Pulmonary artery endothelial cell (primary cell): ENCODE data around the gene ZFR. TPM values are rescaled to one million over a fixed set of nuclear protein-coding genes. Genes with fewer than 3 reads are reported as not detected.
A peak's percentile ranks its signal among the peaks of the same experiment; 100 is the strongest.

Source experiments
- DNase-seq: peaks from one replicate; pipeline ENCODE4 v3.0.0-alpha.2; 2011; ENCODE audit warnings: low read depth, low spot score
- total RNA-seq: library from RNA; depleted of rRNA; stranded (reverse); fragments of >200 nt; gene quantifications from 2 replicates; pipeline ENCODE4 v1.2.3, GENCODE V29; 2014

ZFR gene
- total RNA-seq, 1 donor from 2014 or later, result 58.4 TPM

- no peak for DNase-seq
Measured at GRCh38 chr5:32363030-32363429, 81.5 kb downstream of the ZFR start.

GRCh38 chr5:32362527-32362926 lies 82.0 kb downstream of the ZFR start:
- DNase-seq, result no peak

GRCh38 chr5:32360906-32361305 lies 83.6 kb downstream of the ZFR start:
- no peak for DNase-seq

DNA sequence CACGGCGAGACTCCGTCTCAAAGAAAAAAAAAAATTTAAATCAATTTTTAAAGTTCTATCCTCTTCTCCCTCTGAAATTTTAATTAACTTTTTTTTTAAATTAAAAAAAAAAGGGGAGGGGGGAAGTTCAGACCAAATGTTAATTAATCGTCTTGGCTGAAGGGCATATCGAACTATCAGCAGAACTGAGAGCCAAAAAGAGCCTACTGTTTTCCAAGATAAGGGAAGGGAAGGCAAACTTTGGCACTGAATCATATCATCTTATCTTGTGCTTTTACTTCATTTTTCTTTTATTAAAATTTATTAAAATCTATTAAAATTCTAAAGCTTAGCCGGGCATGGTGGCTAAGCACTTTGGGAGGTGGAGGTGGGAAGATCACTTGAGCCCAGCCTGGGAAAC lies 85.9 kb downstream of the ZFR start:
- DNase-seq, result no peak

DNA sequence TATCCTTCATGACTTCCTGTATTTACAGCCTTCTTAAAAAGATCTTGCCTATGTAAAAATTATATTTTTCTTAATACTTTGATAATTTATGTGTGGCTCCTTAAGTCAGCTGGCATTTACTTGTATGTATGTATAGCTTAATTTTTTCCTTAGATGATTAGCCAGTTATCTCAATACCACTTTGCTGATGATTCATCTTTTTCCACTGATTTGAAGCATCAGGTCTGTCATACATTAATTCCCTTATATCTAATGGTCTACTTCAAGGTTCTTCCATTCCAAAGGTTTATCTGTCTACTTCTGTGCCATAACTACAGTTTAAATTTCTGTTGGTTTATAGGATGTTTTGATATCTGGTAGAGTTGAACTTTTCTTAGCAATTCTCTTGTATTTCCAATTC lies 86.9 kb downstream of the ZFR start:
- no peak for DNase-seq

DNA sequence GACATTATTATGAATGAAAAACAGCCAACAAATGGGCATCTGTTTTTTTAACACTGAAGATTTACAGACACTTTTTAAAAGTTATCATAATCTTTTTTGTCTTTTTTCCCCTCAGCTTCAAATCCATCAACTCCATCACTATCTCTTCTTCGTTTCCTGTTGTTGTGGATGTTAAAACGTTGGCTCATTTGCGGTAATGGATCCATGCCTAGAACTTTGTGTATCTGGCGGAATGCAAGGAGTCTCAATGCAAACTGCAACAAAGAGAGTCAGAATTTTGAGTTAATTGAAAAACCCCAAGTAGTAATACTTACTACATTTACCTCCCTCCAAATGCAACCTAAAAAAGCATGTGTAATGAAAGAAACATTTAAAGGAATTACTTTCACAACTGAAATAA lies 88.9 kb downstream of the ZFR start:
- no peak for DNase-seq

DNA sequence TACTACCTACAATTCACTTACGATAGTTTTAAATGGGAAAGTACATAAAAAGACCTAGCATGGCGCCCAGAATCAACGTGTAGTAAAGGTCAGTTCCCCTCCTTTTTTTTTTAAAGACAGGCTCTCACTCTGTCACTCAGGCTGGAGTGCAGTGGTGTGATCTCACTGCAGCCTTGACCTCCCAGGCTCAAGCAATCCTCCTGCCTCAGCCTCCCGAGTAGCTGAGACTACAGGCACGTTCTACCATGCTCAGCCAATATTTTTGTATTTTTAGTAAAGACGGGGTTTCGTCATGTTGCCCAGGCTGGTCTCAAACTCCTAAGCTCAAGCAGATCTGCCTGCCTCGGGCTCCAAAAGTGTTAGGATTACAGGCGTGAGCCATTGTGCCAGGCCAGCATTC lies 91.1 kb downstream of the ZFR start:
- DNase-seq, result no peak

GRCh38 chr5:32352685-32353084 lies 91.9 kb downstream of the ZFR start:
- no peak for DNase-seq

DNA sequence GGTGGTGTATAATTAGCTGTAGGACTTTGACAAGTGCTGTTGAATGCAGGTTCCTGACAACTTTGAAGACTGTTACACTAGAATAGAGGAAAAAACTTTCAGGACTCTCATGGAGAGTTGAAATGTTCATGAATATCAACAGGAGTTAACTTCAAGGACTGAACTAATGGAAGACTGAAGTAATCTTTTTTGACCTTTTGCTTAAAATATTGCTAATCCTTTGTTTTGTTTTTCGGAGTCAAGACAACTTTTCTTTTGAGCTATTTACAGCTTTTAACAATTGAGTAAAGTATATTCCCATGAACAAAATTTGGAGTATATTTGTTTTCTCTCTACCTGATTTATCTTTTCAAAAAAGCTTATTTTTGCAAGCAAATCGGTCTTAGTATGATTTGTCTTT lies 97.7 kb downstream of the ZFR start:
- DNase-seq, result no peak

- DNase-seq, result no peak
Measured at GRCh38 chr5:32343058-32343672, 101.4 kb downstream of the ZFR start.

GRCh38 chr5:32342656-32343055 lies 101.9 kb downstream of the ZFR start:
- no peak for DNase-seq

- DNase-seq, result no peak
Measured at GRCh38 chr5:32339878-32340277, 104.7 kb downstream of the ZFR start.

- DNase-seq, result no peak
Measured at GRCh38 chr5:32339198-32339597, 105.3 kb downstream of the ZFR start.

- DNase-seq, result no peak
Measured at GRCh38 chr5:32332966-32333365, 111.6 kb downstream of the ZFR start.

GRCh38 chr5:32332361-32332760 lies 112.2 kb downstream of the ZFR start:
- DNase-seq, result no peak

DNA sequence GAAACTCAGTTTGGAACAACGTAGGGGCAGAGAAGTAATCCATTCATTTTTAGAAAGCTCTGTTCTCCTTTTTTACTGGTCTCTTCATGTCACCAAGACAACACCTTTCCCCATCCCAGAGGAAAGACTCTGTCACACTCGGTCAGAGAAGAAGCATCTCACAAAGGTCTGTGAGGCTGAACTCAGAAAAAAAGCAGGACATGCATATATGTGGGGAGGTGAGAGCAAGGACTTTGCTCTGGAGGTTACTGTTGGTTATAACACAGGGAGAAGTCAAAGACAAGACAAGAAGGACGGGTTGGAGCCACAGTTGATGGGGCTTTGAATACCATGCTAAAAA lies 112.6 kb downstream of the ZFR start:
- no peak for DNase-seq

DNA sequence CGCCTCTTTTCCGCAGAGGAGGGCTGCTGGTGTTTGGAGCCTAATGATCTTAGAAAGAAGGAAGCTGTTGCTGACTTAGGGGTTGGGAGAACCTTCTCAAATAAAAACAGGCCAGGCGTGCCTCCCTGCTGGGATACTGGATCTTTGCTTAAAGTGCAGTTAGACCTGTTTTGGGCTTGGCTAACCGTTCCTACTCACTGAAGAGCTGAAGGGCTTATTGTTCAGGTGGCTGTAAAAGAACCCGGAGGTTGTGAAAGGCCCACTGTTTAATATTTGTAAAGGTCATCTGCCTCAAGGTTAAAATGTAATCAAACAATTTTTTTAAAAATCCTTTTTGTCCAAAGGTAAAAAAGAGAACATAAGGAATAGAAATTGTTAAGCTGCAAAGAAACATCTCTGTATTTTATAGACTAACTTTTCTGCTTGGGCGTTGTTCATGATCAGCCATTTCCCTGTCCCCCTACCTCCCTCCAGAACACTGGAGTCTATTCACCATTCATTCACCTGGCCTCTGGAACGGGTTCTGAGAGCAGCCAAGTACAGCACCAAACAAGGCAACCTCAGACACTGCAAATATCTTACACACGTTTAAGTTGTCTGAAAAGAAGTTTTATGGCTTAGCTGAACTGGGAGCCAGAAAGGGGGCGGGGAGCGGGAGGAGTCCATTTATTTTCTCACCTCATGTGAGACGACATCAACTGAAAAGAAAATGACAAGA lies 113.2 kb downstream of the ZFR start:
- DNase-seq, result no peak

DNA sequence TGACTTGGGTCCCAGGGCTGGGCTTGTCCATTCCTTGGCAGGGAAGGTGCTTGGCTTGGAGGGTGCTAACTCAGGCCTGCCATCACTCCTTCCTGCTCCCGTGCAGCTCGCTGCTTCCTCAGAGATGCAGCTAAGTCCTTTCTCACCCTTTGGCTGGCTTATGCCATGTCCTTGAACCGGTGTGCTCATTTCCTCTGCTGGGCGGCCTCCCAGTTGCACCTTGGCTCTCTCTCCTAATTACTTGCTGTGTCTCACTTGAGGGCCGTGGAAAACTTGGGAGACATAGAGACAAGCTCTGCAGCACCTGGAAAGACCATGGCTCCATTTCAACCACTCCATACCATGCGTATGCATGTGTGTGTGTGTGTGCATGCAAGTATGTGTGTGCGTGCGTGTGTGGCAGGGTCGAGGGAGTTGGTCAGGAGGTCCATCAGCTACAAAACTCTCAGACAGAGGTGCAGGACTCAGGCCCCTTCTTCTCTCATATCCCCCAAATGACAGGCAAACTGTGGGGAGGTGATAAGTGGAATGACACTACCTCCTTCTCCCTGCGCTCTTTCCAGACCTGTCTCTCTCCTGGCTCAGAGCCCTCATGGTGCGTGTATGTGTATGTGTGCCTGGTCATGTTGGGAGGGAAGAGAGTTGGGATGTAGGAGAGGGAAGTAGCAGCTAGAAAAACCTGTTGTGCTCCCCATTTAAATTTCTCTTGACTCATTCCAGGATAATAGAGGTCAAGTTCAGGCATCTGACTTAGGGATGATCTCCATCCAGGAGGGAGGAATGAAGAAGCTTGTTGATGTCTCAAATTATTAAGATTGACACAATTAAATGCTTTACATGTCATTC lies 114.2 kb downstream of the ZFR start:
- no peak for DNase-seq

DNA sequence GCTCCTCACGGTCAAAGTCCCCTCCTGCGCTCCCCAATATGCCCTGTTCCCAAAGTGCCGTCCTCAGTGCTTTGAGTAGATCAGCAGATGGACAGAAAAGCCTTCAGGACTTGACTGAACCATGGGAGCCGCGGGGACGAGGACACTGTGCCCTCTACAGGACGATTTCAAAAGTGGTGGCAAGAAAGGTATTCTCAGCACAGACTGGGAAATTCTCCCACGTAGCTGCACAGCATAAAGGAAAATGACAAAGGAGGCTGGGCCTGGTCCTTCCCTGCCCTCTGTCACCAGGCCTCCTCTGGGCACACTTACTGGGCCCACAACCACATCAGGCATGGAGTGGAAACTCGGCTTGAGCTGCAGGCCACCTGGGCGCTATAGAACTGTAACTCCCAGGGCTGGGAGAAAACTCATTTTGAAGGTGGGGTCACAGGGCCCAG lies 115.1 kb downstream of the ZFR start:
- peak; percentile 36 for DNase-seq

GRCh38 chr5:32326216-32326772 lies 118.2 kb downstream of the ZFR start:
- no peak for DNase-seq

- DNase-seq, result no peak
Measured at GRCh38 chr5:32325616-32326015, 118.9 kb downstream of the ZFR start.

- DNase-seq, result no peak
Measured at GRCh38 chr5:32325062-32325461, 119.5 kb downstream of the ZFR start.
